K562 (cell line): ENCODE data around the gene STC2. TPM values are rescaled to one million over a fixed set of nuclear protein-coding genes. Genes with fewer than 3 reads are reported as not detected.

Source experiments
- ATF3 ChIP-seq, 2 experiments: fragments of 450-650 bp in 1 of 2; sonication (generic) in 1 of 2; formaldehyde crosslinking in 1 of 2; IDR thresholded peaks in 1 of 2; conservative IDR thresholded peaks in 1 of 2; 2 replicates each; pipeline versions ENCODE4 v1.6.1 to v1.8.1; 2016 to 2023; ENCODE audit warnings: mild to moderate bottlenecking in 2 of 2, moderate library complexity in 2 of 2, inconsistent platforms in 1 of 2, missing genetic modification reagents in 1 of 2
- BCL6 ChIP-seq: fragments of 250-450 bp; sonication (Bioruptor Pico); IDR thresholded peaks from 2 replicates; pipeline ENCODE4 v1.4.0; 2020
- CAMTA2 ChIP-seq: fragments of 250-450 bp; sonication (Bioruptor Pico); conservative IDR thresholded peaks from 2 replicates; pipeline ENCODE4 v1.5.1; 2022
- CBFA2T3 ChIP-seq: fragments of 450-650 bp; IDR thresholded peaks from 2 replicates; pipeline ENCODE4 v1.6.1; 2017
- DPF2 ChIP-seq: fragments of 450-650 bp; IDR thresholded peaks from 2 replicates; pipeline ENCODE4 v1.6.1; 2016
- HOMEZ ChIP-seq: fragments of 250-450 bp; sonication (Bioruptor Pico); IDR thresholded peaks from 2 replicates; pipeline ENCODE4 v1.4.0; 2020; ENCODE audit warnings: mild to moderate bottlenecking, moderate library complexity
- NFATC3 ChIP-seq: fragments of 450-650 bp; IDR thresholded peaks from 2 replicates; pipeline ENCODE4 v1.6.1; 2017; ENCODE audit warnings: mild to moderate bottlenecking
- RNF2 ChIP-seq: sonication (generic); IDR thresholded peaks from 2 replicates; pipeline ENCODE4 v1.6.1; 2016
- TAL1 ChIP-seq: fragments of 450-650 bp; IDR thresholded peaks from 2 replicates; pipeline ENCODE4 v1.6.1; 2016; ENCODE audit warnings: mild to moderate bottlenecking
- ZBTB43 ChIP-seq: sonication (generic); formaldehyde crosslinking; IDR thresholded peaks from 2 replicates; pipeline ENCODE4 v1.8.0; 2023; ENCODE audit warnings: mild to moderate bottlenecking, missing genetic modification reagents
- ZFP36 ChIP-seq: fragments of 150-350 bp; IDR thresholded peaks from 2 replicates; pipeline ENCODE4 v1.6.1; 2018; ENCODE audit warnings: low read length, low read depth; ENCODE audit not compliant: partially characterized antibody
- ZFX ChIP-seq: sonication (generic); formaldehyde crosslinking; IDR thresholded peaks from 2 replicates; pipeline ENCODE4 v1.8.0; 2022; ENCODE audit warnings: mild to moderate bottlenecking, missing genetic modification reagents, moderate library complexity
- ZNF318 ChIP-seq, 2 experiments: fragments of 450-650 bp; IDR thresholded peaks; 2 replicates each; pipeline ENCODE4 v1.6.1; 2016; ENCODE audit warnings: mild to moderate bottlenecking in 2 of 2, borderline replicate concordance in 1 of 2, low read depth in 1 of 2, moderate library complexity in 1 of 2
- ZNF696 ChIP-seq: fragments of 250-450 bp; sonication (Bioruptor Pico); conservative IDR thresholded peaks from 2 replicates; pipeline ENCODE4 v1.4.0; 2020; ENCODE audit warnings: mild to moderate bottlenecking, moderate library complexity
- ZNF778 ChIP-seq: fragments of 450-650 bp; formaldehyde crosslinking; IDR thresholded peaks from 2 replicates; pipeline ENCODE4 v1.4.0; 2020; ENCODE audit warnings: mild to moderate bottlenecking, moderate library complexity
- polyA plus RNA-seq, 8 experiments: library from polyadenylated mRNA; depleted of rRNA in 4 of 8; stranded (reverse) in 5 of 8; unstranded in 3 of 8; fragments of >200 nt; fragmentation: Nextera tagmentation in 2 of 8; fragmentation: Illumina TruSeq in 1 of 8; extraction: Ambion mirVana in 2 of 8; extraction: Trizol in 1 of 8; gene quantifications; 2 replicates each; pipeline versions ENCODE4 v1.2.1 to v1.2.3, GENCODE V29; 2011 to 2014; ENCODE audit warnings: inconsistent platforms in 1 of 8, missing spikeins in 1 of 8
- total RNA-seq, 7 experiments: library from RNA; depleted of rRNA in 6 of 7; stranded (reverse); fragments of >200 nt in 6 of 7; fragmentation: Illumina TruSeq in 2 of 7; extraction: Trizol in 2 of 7; gene quantifications; 2 replicates each; pipeline versions ENCODE4 v1.2.1 to v1.2.3, GENCODE V29; 2011 to 2021; ENCODE audit warnings: low replicate concordance in 1 of 7

STC2 gene
- total and polyA plus RNA-seq, 9 of the 15 experiments (the other 6 are each of a cell fraction or from before 2014, with no cell fraction given): 0.62 to 31.7 (median 7.4) TPM

GRCh38 chr5:173327948-173328843, at the start of gene STC2 (continued):
- TF ChIP-seq ZFX: peak; percentile 62
- no peak for TF ChIP-seq RNF2
- TF ChIP-seq ZNF778 (CRISPR knock-in tag): no peak
- no peak for TF ChIP-seq HOMEZ
- peak; percentile 33; the same call in 1 of the 2 replicates for TF ChIP-seq DPF2
- no peak for TF ChIP-seq CAMTA2 (CRISPR knock-in tag)
- no peak for TF ChIP-seq CBFA2T3
- no peak for TF ChIP-seq ZNF696 (CRISPR knock-in tag)
- 0 out of 2 replicates have a peak, but pooled peaks have one; percentile 6 for TF ChIP-seq ATF3 (IDR thresholded peaks at IDR 0.05)
- TF ChIP-seq ATF3 (CRISPR knock-in tag; conservative IDR thresholded peaks at IDR 0.05): no peak
- TF ChIP-seq TAL1: no peak
- TF ChIP-seq ZNF318 (IDR thresholded peaks at IDR 0.05; ENCODE audit: borderline replicate concordance in 1 of 2, low read depth in 1 of 2): no peak
- no peak for TF ChIP-seq ZFP36
- no peak for TF ChIP-seq ZBTB43 (CRISPR knock-in tag)
- no peak for TF ChIP-seq BCL6 (CRISPR knock-in tag)
- no peak for TF ChIP-seq NFATC3
